HEK293T (cell line): ENCODE results near the gene PAN2.
"Not testable (repeated sequence)": the region's sequence is repeated elsewhere in the genome, so short reads cannot be mapped to it uniquely, and the experiment has no call there.

Source experiments
- CTCF ChIA-PET: fragments of 350-600 bp; formaldehyde crosslinking; extraction: SDS; loops from one replicate; lab custom pipeline; 2021; ENCODE audit warnings: antibody characterized with exemption, inconsistent platforms; lab: Yijun Ruan, JAX
- POLR2A ChIA-PET: fragments of 350-600 bp; formaldehyde crosslinking; extraction: SDS; loops from one replicate; lab custom pipeline; 2020; ENCODE audit warnings: antibody characterized with exemption, inconsistent platforms; lab: Yijun Ruan, JAX
- DNase-seq: peaks from one replicate; pipeline ENCODE4 v3.0.0; 2012; ENCODE audit warnings: mixed read lengths; ENCODE audit errors: extremely low spot score
- ARNT ChIP-seq: fragments of 450-650 bp; IDR thresholded peaks from 2 replicates; pipeline ENCODE4 v1.6.1; 2017; ENCODE audit warnings: mild to moderate bottlenecking
- BHLHE40 ChIP-seq: fragments of 450-650 bp; IDR thresholded peaks from 2 replicates; pipeline ENCODE4 v1.6.1; 2016; ENCODE audit warnings: mild to moderate bottlenecking, moderate library complexity, borderline replicate concordance
- CTBP1 ChIP-seq: fragments of 450-650 bp; IDR thresholded peaks from 2 replicates; pipeline ENCODE4 v1.6.1; 2016; ENCODE audit warnings: borderline replicate concordance
- ELF4 ChIP-seq: fragments of 450-650 bp; IDR thresholded peaks from 2 replicates; pipeline ENCODE4 v1.6.1; 2017; ENCODE audit warnings: antibody characterized with exemption
- FOXA1 ChIP-seq: fragments of 450-650 bp; IDR thresholded peaks from 2 replicates; pipeline ENCODE4 v1.6.1; 2016; ENCODE audit warnings: mild to moderate bottlenecking
- FOXK2 ChIP-seq: fragments of 450-650 bp; IDR thresholded peaks from 2 replicates; pipeline ENCODE4 v1.6.1; 2016; ENCODE audit warnings: mild to moderate bottlenecking
- FOXM1 ChIP-seq: fragments of 450-650 bp; IDR thresholded peaks from 2 replicates; pipeline ENCODE4 v1.6.1; 2017; ENCODE audit warnings: mild to moderate bottlenecking, borderline replicate concordance
- HDGF ChIP-seq: fragments of 450-650 bp; IDR thresholded peaks from 2 replicates; pipeline ENCODE4 v1.6.1; 2017; ENCODE audit warnings: antibody characterized with exemption, borderline replicate concordance
- L3MBTL2 ChIP-seq: fragments of 450-650 bp; conservative IDR thresholded peaks from 2 replicates; pipeline ENCODE4 v1.6.1; 2016; ENCODE audit warnings: mild to moderate bottlenecking
- LEF1 ChIP-seq: fragments of 450-650 bp; IDR thresholded peaks from 2 replicates; pipeline ENCODE4 v1.6.1; 2017; ENCODE audit warnings: mild to moderate bottlenecking, borderline replicate concordance
- NFRKB ChIP-seq: fragments of 450-650 bp; IDR thresholded peaks from 2 replicates; pipeline ENCODE4 v1.6.1; 2016; ENCODE audit warnings: mild to moderate bottlenecking, moderate library complexity
- SP1 ChIP-seq: fragments of 450-650 bp; IDR thresholded peaks from 2 replicates; pipeline ENCODE4 v1.6.1; 2017
- SUZ12 ChIP-seq: fragments of 450-650 bp; IDR thresholded peaks from 2 replicates; pipeline ENCODE4 v1.6.1; 2016; ENCODE audit warnings: mild to moderate bottlenecking
- TARDBP ChIP-seq: fragments of 450-650 bp; IDR thresholded peaks from 2 replicates; pipeline ENCODE4 v1.6.1; 2016
- ZNF384 ChIP-seq: fragments of 450-650 bp; IDR thresholded peaks from 2 replicates; pipeline ENCODE4 v1.6.1; 2016
- TF ChIP-seq, protein P1 (sequence below): fragments of 450-650 bp; IDR thresholded peaks from 2 replicates; pipeline ENCODE4 v1.6.1; 2016

Gene PAN2

GRCh38 chr12:56348776-56349175, 15.0 kb upstream of the PAN2 start:
- ChIA-PET CTCF (no interaction called here), POLR2A (interaction anchor here (0.5 to 3.3 kb wide), 5 partner anchors 10 to 184 kb away, joined by 3 to 20 read pairs (median 3); partner anchors contain the start of genes PAN2, STAT2 and TIMELESS)
- TF ChIP-seq TARDBP, result no peak
- TF ChIP-seq BHLHE40, result no peak
- TF ChIP-seq FOXA1, result no peak
- no peak for TF ChIP-seq SP1
- no peak for TF ChIP-seq ARNT
- no peak for TF ChIP-seq L3MBTL2
- no peak for TF ChIP-seq LEF1
- TF ChIP-seq ZNF384, result no peak
- TF ChIP-seq SUZ12, result no peak
- TF ChIP-seq, protein P1, sequence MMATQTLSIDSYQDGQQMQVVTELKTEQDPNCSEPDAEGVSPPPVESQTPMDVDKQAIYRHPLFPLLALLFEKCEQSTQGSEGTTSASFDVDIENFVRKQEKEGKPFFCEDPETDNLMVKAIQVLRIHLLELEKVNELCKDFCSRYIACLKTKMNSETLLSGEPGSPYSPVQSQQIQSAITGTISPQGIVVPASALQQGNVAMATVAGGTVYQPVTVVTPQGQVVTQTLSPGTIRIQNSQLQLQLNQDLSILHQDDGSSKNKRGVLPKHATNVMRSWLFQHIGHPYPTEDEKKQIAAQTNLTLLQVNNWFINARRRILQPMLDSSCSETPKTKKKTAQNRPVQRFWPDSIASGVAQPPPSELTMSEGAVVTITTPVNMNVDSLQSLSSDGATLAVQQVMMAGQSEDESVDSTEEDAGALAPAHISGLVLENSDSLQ, result no peak
- no peak for TF ChIP-seq HDGF
- no peak for DNase-seq

DNA sequence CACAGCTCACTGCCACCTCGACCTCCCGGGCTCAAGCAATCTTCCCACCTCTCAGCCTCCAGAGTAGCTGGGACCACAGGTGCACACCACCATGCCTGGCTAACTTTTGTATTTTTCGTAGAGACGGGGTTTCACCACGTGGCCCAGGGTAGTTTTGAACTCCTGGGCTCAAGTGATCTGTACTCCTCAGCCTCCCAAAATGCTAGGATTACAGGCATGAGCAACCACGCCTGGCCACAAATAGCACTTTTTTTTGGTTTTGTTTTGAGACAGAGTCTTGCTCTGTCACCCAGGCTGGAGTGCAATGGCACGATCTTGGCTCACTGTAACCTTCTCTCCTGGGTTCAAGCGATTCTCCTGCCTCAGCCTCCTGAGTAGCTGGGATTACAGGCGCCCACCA, 13.5 kb upstream of the PAN2 start:
- POLR2A ChIA-PET, result interaction anchor here (0.9 to 3.3 kb wide), 2 partner anchors 12 to 32 kb away, joined by 3 to 20 read pairs; partner anchors contain the start of genes CNPY2 and STAT2
- not testable (repeated sequence) for DNase-seq
- CTCF ChIA-PET, result interaction anchor here (0.6 to 1.5 kb wide), 3 partner anchors 10 to 117 kb away, joined by 3 to 7 read pairs (median 3); no protein-coding TSS in a partner anchor

DNA sequence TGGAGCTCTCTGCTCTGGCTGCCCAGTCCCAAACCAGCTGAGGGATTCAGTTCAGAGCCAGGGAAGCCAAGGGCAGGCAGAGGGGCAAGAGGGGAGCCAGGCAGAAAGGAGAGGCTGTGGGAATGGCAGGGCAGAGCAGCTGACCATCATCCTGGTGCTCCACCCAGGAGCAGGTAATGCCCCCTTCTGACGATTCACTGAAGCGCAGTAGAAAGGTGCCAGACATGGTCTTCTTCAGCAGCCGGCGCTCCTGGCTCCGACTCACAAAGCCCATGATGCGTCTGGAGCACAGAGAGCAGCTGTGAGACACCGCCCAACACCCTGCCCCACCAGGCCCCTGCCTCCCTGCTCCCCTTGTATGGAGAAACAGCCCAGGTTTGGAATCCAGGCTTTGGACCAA, 12.9 kb upstream of the PAN2 start:
- TF ChIP-seq ELF4 (no peak), TARDBP (no peak), ZNF384 (no peak), FOXM1 (no peak), LEF1 (no peak), FOXK2 (no peak), CTBP1 (no peak), ARNT (no peak), SUZ12 (no peak), BHLHE40 (no peak), FOXA1 (no peak), L3MBTL2 (no peak), NFRKB (no peak), HDGF (no peak), SP1 (no peak)
- TF ChIP-seq, protein P1, result no peak
- CTCF ChIA-PET, result interaction anchor here (1.1 to 1.5 kb wide), 2 partner anchors 9 to 118 kb away, joined by 3 to 7 read pairs; no protein-coding TSS in a partner anchor
- DNase-seq, result no peak
- POLR2A ChIA-PET, result interaction anchor here (0.9 to 3.3 kb wide), 2 partner anchors 12 to 31 kb away, joined by 3 to 20 read pairs; partner anchors contain the start of genes CNPY2 and STAT2

DNA sequence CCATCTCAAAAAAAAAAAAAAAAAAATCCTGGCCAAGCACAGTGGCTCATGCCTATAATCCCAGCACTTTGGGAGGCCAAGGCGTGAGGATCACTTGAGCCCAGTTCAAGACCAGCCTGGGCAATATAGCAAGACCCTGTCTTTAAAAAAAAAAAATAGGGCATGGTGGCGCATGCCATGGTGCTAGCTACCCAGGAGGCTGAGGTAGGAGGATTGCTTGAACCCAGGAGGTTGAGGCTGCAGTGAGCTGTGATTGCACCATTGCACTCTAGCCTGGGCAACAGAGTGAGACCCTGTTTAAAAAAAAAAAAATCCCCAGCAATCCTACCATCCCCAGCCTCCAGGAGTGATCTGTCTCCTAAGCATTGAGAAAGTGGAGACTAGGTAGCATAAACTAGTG, 8.5 kb upstream of the PAN2 start:
- CTCF ChIA-PET, DNase-seq: not testable (repeated sequence)
- POLR2A ChIA-PET, result interaction anchor here (1.7 kb wide), 1 partner anchor 17 kb away, joined by 11 read pairs; the partner anchor contains the start of gene STAT2

- DNase-seq, result no peak
- TF ChIP-seq ELF4 (no peak), ARNT (no peak), LEF1 (no peak), SUZ12 (no peak), BHLHE40 (no peak), FOXM1 (no peak), TARDBP (no peak)
- TF ChIP-seq, protein P1, result no peak
- ChIA-PET CTCF (no interaction called here), POLR2A (interaction anchor here (0.6 to 1.7 kb wide), 3 partner anchors 9 to 25 kb away, joined by 3 to 11 read pairs (median 3); partner anchors contain the start of genes CNPY2 and STAT2)
Observed at GRCh38 chr12:56341616-56342015, 7.8 kb upstream of the PAN2 start.

DNA sequence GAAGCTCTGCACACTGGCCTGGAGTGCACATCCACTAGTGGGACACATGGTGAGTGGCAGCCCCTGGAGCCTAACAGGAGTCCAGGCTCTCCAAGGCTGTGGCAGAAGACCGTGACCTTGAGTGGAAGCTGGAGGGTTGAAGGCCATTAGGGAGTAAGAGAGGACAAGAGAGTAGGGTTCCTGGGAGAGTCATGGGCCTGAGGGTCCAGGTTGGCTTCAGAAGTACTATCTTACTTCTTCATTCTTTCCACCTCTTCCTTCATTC, 5.3 kb upstream of the PAN2 start:
- DNase-seq, result no peak
- POLR2A ChIA-PET, result interaction anchor here (1.1 kb wide), 1 partner anchor 21 kb away, joined by 4 read pairs; the partner anchor contains the start of gene STAT2
- TF ChIP-seq HDGF (no peak), NFRKB (no peak), FOXM1 (no peak), BHLHE40 (no peak), FOXA1 (no peak), LEF1 (no peak), TARDBP (no peak), L3MBTL2 (no peak), FOXK2 (no peak), ELF4 (no peak), ARNT (no peak), SP1 (no peak), ZNF384 (no peak)
- TF ChIP-seq, protein P1, result no peak
- CTCF ChIA-PET, result no interaction called here
